ENCODE results near the gene TCF21. TPM values are rescaled to one million over a fixed set of nuclear protein-coding genes. Genes with fewer than 3 reads are reported as not detected.
A peak's percentile ranks its signal among the peaks of the same experiment; 100 is the strongest.

Gene TCF21
- 10 to 100 TPM in 1 of 3 donors, 1 to 10 TPM in 2; 1.9 to 14.3 (median 9.6) TPM for total RNA-seq
- long read RNA-seq, donor 1, full-length matches to known transcripts: 26 of 27 reads
- long read RNA-seq, donor 1, partial matches to known transcripts: 1 of 27 reads
- long read RNA-seq, donor 1, other reads (novel, unspliced or antisense): 0 of 27 reads
- long read RNA-seq, donor 2, full-length matches to known transcripts: 4 of 6 reads
- long read RNA-seq, donor 2, partial matches to known transcripts: 2 of 6 reads
- long read RNA-seq, donor 2, other reads (novel, unspliced or antisense): 0 of 6 reads

- H3K9me3 ChIP-seq: no peaks in the 10 kb centered on the region
- peak; percentile 67 for ATAC-seq
- no peaks in the 10 kb centered on the region for H3K36me3 ChIP-seq (ENCODE audit: low read depth)
- TF ChIP-seq CTCF (IDR thresholded peaks at IDR 0.05): no peak
- peaks cover 9% of the 10 kb centered on the region for H3K4me1 ChIP-seq (ENCODE audit: low read depth)
- peak; percentile 29 to 48 (median 47) for DNase-seq
- H3K4me3 ChIP-seq: peak within 1 kb of the TSS; percentile 25
- intact Hi-C loops (cut with DNase I, micrococcal nuclease): no loop called here
These were observed at the start of gene TCF21 for GRCh38 chr6:133888929-133889556. Gene TCF21, plus strand, starts transcription at chr6:133889113. Its CDS starts 285 bp downstream, at chr6:133889398.

- ATAC-seq (no peak), DNase-seq (no peak)
- H3K4me1 ChIP-seq (ENCODE audit: low read depth): no peaks in the 10 kb centered on the region
- no peaks in the 10 kb centered on the region for H3K36me3 ChIP-seq (ENCODE audit: low read depth)
- H3K9me3 ChIP-seq: no peaks in the 10 kb centered on the region
- TF ChIP-seq CTCF (IDR thresholded peaks at IDR 0.05): no peak
- H3K4me3 ChIP-seq: no peak overlapping the region
- intact Hi-C loops (cut with DNase I, micrococcal nuclease): loop anchor here in 1 of 2 donors (10.0 kb wide), 1 partner anchor 74 kb away; no protein-coding TSS in a partner anchor
These were observed 47.7 kb upstream of the TCF21 start for GRCh38 chr6:133841176-133841575.

GRCh38 chr6:133843098-133843497, 45.8 kb upstream of the TCF21 start:
- no peak for ATAC-seq

GRCh38 chr6:133844709-133845108, 44.2 kb upstream of the TCF21 start:
- no peaks in the 10 kb centered on the region for H3K36me3 ChIP-seq (ENCODE audit: low read depth)
- H3K4me3 ChIP-seq: no peak overlapping the region
- TF ChIP-seq CTCF (IDR thresholded peaks at IDR 0.05): no peak
- no peaks in the 10 kb centered on the region for H3K9me3 ChIP-seq
- intact Hi-C loops (cut with DNase I, micrococcal nuclease): loop anchor here in 1 of 2 donors (10.0 kb wide), 1 partner anchor 70 kb away; no protein-coding TSS in a partner anchor
- no peak for DNase-seq
- no peaks in the 10 kb centered on the region for H3K4me1 ChIP-seq (ENCODE audit: low read depth)
- no peak for ATAC-seq

More at GRCh38 chr6:133843098-133843497, 45.8 kb upstream of the TCF21 start:
- no peaks in the 10 kb centered on the region for H3K36me3 ChIP-seq (ENCODE audit: low read depth)
- no peak for DNase-seq
- intact Hi-C loops (cut with DNase I, micrococcal nuclease): loop anchor here in 1 of 2 donors (10.0 kb wide), 1 partner anchor 72 kb away; no protein-coding TSS in a partner anchor
- TF ChIP-seq CTCF (IDR thresholded peaks at IDR 0.05): no peak
- H3K4me3 ChIP-seq: no peak overlapping the region
- H3K4me1 ChIP-seq (ENCODE audit: low read depth): no peaks in the 10 kb centered on the region
- H3K9me3 ChIP-seq: no peaks in the 10 kb centered on the region

- no peak for TF ChIP-seq CTCF (IDR thresholded peaks at IDR 0.05)
- H3K4me3 ChIP-seq: no peak overlapping the region
- H3K9me3 ChIP-seq: no peaks in the 10 kb centered on the region
- intact Hi-C loops (cut with DNase I, micrococcal nuclease): no loop called here
- ATAC-seq: no peak
- H3K4me1 ChIP-seq (ENCODE audit: low read depth): no peaks in the 10 kb centered on the region
- H3K36me3 ChIP-seq (ENCODE audit: low read depth): no peaks in the 10 kb centered on the region
- DNase-seq: no peak
These were observed 34.9 kb upstream of the TCF21 start for GRCh38 chr6:133854041-133854363.
